AG09309 (cell line): ENCODE data around the gene GATAD2A.

Experiments
- DNase-seq: peaks from one replicate; pipeline ENCODE4 v3.0.0-alpha.2; 2010; ENCODE audit warnings: low read depth
- H3K4me3 ChIP-seq: 2 replicates; pipeline ENCODE4 v1.5.1; 2011; ENCODE audit warnings: mild to moderate bottlenecking, low read depth, low read length, moderate library complexity; ENCODE audit not compliant: control insufficient read depth
- TF ChIP-seq, protein P1 (sequence below): IDR thresholded peaks from 2 replicates; pipeline ENCODE4 v1.5.1; 2011; ENCODE audit warnings: mild to moderate bottlenecking, low read depth, low read length, inconsistent platforms; ENCODE audit not compliant: insufficient read depth, control insufficient read depth; ENCODE audit errors: missing control alignments

Gene GATAD2A

GRCh38 chr19:19409205-19409604 lies 3.7 kb downstream of the GATAD2A start:
- TF ChIP-seq, protein P1, sequence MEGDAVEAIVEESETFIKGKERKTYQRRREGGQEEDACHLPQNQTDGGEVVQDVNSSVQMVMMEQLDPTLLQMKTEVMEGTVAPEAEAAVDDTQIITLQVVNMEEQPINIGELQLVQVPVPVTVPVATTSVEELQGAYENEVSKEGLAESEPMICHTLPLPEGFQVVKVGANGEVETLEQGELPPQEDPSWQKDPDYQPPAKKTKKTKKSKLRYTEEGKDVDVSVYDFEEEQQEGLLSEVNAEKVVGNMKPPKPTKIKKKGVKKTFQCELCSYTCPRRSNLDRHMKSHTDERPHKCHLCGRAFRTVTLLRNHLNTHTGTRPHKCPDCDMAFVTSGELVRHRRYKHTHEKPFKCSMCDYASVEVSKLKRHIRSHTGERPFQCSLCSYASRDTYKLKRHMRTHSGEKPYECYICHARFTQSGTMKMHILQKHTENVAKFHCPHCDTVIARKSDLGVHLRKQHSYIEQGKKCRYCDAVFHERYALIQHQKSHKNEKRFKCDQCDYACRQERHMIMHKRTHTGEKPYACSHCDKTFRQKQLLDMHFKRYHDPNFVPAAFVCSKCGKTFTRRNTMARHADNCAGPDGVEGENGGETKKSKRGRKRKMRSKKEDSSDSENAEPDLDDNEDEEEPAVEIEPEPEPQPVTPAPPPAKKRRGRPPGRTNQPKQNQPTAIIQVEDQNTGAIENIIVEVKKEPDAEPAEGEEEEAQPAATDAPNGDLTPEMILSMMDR, result no peak
- H3K4me3 ChIP-seq, result no peak overlapping the region
- no peak for DNase-seq

DNA sequence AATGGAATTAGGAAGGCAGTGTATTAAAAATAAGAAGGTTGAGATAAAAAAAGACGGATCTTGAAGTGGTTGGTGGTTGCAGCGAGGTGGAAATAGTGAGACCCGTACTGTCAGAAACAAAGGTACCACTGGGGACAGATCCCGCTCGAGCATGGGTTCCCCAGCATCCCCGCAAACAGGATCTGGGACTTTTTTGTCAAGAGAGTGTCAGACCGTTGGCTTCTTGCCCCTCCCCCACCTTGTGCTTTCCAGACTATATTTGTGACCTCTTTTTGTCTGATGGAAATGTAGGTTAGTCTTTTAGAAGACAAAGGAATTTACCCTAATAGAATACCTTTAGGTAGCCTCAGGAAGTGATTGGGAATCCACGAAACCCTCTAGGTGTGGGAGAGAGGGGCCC lies 4.2 kb downstream of the GATAD2A start:
- H3K4me3 ChIP-seq, result no peak overlapping the region
- TF ChIP-seq, protein P1, result no peak
- no peak for DNase-seq

GRCh38 chr19:19410553-19411550 lies 5.4 kb downstream of the GATAD2A start:
- no peak for DNase-seq
- no peak overlapping the region for H3K4me3 ChIP-seq

DNA sequence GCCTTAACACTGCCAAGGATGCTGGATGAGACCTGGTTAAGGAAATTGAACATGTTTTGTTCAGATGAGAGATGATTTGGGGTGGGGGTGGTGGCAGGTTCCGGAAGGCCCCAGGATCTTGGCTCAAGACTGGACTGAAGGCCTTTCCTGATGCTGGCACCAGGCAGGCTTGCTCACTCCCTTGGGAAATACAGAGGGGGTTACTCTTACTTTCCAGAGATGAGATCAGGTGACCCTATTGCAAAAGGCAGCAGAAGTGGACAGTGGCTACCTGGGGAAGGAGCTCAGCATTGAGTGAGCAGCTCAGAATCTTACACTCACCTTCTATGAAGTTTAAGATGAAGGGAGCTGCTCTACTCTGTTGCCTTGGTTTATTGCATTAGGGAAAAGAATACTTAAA lies 10.8 kb downstream of the GATAD2A start:
- DNase-seq, result no peak
- TF ChIP-seq, protein P1, result no peak
- no peak overlapping the region for H3K4me3 ChIP-seq

More at GRCh38 chr19:19410553-19411550, 5.4 kb downstream of the GATAD2A start:
- TF ChIP-seq, protein P1, result no peak

- TF ChIP-seq, protein P1, result no peak
- no peak overlapping the region for H3K4me3 ChIP-seq
- no peak for DNase-seq
Observed at GRCh38 chr19:19417046-19417445, 11.6 kb downstream of the GATAD2A start.

- TF ChIP-seq, protein P1, result no peak
- no peak overlapping the region for H3K4me3 ChIP-seq
- DNase-seq, result no peak
Observed at GRCh38 chr19:19417628-19418245, 12.3 kb downstream of the GATAD2A start.
